GM19455 (cell line): ENCODE data around the gene GP1BB.
"Not testable (repeated sequence)": the region's sequence is repeated elsewhere in the genome, so short reads cannot be mapped to it uniquely, and the experiment has no call there.

ENCODE experiments used
- ATAC-seq: cut with Tn5 transposase; IDR thresholded peaks from one replicate; pipeline ENCODE4 v1.9.1; 2021; ENCODE audit not compliant: unreplicated experiment

Gene GP1BB

GRCh38 chr22:19693581-19693980 is 29.8 kb upstream of the GP1BB start:
- no peak for ATAC-seq

DNA sequence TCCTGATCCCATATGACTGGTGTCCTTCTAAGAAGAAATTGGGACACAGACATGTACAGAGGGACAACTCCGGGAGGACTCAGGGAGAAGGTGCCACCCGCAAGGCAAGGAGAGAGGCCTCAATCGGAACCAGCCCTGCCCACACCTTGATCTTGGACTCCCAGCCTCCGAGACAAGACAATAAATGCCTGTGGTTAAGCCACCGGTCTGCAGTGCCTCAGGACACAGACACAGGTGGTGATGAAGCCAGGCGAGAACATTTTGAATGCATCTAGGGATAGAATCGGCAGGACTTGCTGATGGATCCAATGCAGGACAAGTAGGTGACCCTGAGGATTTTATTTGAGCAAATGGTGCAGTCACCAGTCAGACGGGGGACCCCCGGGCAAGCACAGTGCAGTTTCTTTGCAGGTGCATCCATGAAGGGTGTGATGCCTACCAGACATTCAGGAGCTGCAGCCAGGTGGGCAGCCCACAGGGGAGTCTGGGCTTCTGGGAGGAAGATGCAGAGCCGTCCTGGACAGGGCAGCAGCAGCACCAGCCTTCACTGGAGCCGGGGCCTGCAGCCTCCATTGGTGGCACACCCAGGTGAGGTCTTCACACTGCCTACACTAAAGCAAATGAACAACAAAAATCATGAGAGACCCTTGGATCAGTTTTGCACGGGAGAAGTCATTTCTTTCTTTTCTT is 29.2 kb upstream of the GP1BB start:
- no peak for ATAC-seq

DNA sequence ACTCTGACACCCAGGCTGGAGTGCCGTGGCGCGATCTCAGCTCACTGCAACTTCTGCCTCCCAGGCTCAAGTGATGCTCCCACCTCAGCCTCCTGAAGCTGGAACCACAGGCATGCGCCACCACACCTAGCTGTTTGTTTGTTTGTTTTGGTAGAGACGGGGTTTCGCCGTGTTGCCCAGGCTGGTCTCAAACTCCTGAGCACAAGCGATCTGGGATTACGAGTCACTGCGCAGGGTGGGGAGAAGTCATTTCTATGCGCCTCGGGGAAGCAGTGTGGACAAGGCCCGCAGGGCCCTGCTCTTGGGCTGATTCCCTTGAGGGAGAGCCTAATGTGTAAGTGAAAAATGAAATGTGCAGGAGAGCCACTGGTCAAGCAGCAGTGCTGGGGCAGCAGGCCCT is 28.6 kb upstream of the GP1BB start:
- no peak for ATAC-seq

- ATAC-seq: no peak
Observed at GRCh38 chr22:19696504-19697276, 26.6 kb upstream of the GP1BB start.

GRCh38 chr22:19697871-19698270 is 25.5 kb upstream of the GP1BB start:
- ATAC-seq: not testable (repeated sequence)

GRCh38 chr22:19700790-19701419 is 22.4 kb upstream of the GP1BB start:
- ATAC-seq: no peak

GRCh38 chr22:19701420-19702145 is 21.8 kb upstream of the GP1BB start:
- no peak for ATAC-seq

GRCh38 chr22:19703869-19704268 is 19.5 kb upstream of the GP1BB start:
- no peak for ATAC-seq

GRCh38 chr22:19704355-19705015 is 18.9 kb upstream of the GP1BB start:
- ATAC-seq: no peak

GRCh38 chr22:19705181-19705934 is 18.0 kb upstream of the GP1BB start:
- no peak for ATAC-seq

DNA sequence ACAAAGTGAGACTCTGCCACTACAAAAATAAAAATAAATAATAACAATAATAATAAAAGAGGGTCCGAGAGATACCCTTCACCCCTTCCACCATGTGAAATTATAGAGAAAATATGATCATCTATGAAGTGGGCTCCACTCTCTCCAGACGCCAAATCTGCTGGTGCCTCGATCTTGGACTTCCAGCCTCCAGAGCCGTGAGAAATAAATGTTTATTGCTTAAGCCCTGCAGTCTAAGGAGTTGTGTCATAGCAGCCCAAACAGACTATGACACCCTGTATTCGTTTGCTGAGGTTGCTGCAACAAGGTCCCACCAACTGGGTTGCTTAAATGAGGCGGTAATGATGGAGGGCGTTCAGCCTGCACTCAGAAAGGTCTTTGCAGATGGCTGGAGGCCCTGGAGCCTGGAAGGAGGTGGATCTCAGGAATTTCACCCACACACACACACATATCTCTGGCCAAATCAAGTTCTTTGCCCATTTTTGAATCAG is 16.6 kb upstream of the GP1BB start:
- no peak for ATAC-seq

DNA sequence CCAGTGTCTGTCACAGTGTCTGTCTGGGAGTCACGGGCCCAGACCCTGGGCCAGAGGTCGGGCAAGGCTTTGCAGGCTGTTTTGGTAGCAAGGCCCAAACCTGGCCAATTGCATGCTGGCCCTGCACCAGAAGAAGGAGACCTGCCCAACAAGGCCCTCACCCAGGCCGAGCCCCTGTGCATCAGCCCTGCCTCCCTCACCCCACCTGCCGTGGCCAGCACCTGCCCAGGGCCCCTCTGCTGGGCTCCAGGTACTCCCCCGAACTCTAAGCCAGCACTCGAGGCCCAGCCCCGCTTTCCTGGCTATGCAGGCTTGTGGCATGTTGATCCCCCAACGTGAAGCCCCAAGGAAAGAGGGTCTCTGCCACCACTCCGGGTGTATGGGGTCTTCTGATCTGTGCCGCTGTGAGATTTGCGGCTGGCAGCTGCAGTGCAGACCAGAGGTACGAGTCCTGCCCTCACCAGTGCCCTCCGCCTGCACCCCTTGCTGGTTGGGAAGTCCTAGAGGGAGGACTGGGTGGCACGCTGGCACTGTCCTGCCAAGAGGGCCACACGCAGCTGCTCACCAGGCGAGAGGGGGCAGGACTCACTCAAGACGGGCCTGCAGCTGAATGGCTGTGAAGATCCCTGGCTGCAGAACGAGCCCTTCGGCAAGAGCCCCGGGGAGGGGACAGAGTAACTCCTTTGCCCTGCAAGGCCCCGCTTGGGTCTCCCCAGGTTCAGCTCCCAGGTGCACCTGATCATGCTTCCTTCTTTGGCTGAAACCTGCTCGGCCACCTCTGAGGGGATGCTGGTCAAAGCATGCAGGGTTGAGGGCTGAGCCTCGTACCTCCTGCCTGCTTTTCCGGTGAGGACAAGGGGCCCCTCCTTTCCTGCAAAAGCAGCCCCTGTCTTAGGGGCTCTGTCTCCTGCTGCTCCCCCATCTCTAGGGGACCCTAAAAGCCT is 15.7 kb upstream of the GP1BB start:
- ATAC-seq: no peak

DNA sequence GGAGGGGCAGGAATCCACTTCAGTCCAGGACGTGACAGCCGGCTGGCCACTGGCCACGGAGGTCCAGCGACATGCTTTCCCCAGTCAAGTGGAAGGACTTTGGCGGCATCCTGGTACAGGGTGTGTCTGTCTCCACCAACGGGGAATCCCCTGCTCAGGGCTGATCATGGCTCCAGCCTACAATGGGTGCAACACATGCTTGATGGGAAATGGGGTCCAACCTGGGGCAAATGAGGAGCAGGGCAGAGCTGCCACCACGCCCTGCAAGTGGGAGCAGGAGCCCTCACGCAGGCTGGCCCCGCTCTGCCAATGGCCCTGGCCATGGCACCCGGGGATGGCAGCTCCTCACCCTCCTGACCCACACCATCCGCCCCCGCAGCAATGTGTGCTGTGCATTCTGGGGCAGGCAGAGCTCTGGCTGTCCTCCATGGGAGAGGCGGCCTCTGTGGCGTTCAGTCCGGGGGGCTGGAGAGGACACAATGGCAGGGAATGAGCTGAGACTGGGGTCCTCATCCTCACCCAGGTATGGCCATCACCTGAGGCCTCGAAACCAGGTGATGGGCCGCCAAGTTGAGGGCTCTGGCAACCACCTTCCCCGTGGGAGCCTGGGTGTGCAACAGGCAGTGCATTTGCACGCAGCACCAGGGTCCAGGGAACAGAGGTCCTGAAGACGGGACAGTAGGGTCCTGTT is 14.9 kb upstream of the GP1BB start:
- ATAC-seq: no peak

GRCh38 chr22:19709063-19709769 is 14.1 kb upstream of the GP1BB start:
- ATAC-seq: no peak

- no peak for ATAC-seq
Observed at GRCh38 chr22:19710020-19710768, 13.1 kb upstream of the GP1BB start.

DNA sequence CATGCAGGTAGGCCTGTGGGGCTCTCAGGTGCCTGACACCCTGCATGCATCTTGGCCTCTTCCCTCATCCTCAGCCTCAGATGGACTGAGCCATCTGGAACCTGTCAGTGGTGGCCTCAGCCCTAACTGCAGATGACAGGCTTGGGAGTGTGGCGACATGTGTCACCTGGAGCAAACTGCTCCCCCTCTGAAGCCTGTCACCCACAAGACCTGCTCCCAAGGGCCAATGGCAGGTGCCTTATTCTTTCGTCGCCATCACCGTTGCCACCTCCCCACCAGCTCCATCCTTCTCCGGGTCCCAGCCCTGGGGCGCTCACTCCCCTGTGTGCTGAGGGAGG is 12.6 kb upstream of the GP1BB start:
- ATAC-seq: no peak

- no peak for ATAC-seq
Observed at GRCh38 chr22:19713245-19713644, 10.1 kb upstream of the GP1BB start.
